HG03571 (cell line): Measurements from ENCODE around the gene PEF1.

Experiments used
- ATAC-seq: cut with Tn5 transposase; IDR thresholded peaks from one replicate; pipeline ENCODE4 v1.9.1; 2021; ENCODE audit not compliant: unreplicated experiment

Gene PEF1

DNA sequence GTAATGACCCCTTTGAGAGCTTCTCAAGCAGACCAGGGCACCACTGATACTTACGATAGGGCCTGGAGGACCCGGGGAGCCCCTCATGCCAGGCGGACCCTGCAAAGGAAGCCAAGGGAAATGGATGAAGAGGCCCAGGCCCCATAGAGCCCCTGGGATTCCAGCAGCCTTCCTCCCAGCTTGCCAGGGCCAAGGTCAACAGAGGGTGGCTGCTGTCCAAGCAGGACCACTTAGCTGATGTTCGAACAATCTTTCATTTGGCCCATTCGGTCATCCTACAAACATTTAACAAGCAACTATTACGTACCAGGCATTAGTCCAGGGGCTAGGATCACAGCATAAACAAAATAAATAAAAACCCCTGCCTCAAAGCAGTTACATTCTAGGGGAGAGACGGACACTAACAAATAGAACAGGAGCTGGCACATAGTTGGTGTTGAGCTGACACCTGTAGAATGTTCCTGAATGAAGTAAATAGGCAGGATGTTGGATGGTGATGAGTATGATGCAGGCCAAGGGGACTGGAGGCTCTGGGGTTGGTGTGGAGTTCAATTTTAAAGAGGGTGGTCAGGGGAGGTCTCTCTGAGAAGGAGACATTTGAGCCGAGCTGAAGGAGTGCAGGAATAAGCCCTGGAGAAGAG, 27.0 kb upstream of the PEF1 start:
- ATAC-seq = no peak

DNA sequence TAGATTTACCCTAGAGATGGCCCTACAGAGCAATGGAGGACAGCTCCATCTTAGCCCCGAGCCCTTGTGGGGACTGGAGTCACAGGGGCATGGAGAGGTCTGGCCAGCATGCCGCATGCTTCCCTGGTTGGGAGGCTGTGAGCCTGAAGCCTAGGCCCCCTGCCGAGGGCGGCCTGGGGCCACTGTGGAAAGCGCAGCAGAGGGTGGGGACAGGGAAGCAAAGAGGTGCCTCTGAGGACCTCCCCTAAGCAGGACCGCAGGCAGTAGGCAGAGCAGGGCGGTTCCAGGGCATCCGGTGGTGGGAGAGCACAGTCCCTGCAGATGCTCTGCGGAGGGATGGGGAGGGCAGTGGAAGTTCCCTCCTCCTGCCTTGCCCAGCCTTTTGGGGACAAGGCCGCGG, 26.5 kb upstream of the PEF1 start:
- ATAC-seq = no peak

GRCh38 chr1:31670593-31670964, 25.9 kb upstream of the PEF1 start:
- ATAC-seq = no peak

DNA sequence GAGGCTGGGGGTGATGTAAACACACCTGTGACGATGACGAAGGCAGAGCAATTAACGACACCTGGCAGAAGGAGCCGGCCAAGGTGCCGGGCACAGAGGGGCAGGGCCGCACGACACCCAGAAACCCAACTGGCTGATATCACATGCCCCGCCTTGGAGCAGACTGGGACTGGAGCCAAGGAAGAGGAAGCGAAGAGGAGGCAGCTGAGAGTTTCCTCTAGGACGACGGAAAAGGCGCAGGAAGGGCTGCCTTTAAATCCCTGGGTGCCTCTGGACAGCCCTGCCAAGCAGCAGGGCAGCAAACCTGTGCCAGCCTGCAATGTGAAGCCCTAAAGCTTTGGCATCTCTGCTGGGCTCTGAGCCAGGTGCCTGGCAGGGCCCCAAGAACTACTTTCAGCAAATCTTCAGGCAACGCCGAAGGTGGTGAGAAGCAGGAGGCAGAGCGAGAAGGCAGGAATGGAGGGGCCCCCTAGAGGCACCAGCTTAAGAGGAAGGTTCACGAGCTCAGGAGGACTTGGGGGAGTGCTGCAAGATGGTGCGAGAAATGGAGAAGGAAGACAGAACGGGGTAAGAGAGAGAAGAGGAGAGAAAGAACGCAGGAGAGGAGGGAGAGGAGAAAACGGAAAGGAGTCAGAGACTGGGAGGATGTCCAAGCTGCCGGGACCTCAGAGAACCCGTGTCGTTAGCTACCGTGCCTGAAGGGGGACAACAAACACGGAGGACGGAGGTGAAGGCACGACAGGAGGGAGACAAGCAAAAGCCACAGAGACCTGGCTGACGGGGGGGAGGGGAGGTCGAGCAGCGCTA, 25.3 kb upstream of the PEF1 start:
- no peak for ATAC-seq

GRCh38 chr1:31669433-31669785, 24.7 kb upstream of the PEF1 start:
- no peak for ATAC-seq

- ATAC-seq = no peak
Measured at GRCh38 chr1:31668303-31668883, 23.7 kb upstream of the PEF1 start.

DNA sequence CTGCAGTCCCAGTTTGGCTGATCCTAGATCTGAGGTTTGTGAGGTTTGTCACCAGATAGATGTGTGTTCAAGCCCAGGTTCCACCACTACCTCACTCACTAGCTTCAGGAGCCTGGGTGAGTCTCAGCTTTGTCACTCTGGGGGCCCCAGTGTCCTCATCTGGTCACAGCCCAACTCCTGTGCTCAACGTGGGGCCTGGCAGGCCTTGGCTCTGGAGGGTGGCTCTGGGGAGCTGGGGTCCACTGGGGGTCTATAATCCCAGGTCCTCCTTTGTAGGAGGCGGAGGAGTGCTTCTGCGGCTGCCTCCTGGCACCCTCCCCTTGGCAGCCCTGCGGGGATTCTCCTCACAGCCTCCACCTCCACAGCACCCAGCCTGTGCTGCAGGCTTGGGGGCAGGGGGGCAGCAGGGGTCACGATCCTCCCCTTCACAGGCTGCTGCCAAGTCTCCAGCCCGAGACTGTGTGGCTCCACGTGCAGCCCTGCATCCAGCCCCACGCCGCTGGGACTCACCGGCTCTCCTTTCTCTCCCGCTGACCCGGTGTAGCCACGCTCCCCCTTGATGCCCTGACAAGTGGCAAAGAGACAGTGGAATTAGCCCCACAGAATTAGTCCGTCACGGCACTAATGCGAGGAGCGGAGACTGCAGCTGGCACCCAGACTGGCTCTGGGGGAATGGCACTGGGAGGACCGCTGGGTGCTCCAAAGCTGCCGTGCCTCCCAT, 22.5 kb upstream of the PEF1 start:
- no peak for ATAC-seq

DNA sequence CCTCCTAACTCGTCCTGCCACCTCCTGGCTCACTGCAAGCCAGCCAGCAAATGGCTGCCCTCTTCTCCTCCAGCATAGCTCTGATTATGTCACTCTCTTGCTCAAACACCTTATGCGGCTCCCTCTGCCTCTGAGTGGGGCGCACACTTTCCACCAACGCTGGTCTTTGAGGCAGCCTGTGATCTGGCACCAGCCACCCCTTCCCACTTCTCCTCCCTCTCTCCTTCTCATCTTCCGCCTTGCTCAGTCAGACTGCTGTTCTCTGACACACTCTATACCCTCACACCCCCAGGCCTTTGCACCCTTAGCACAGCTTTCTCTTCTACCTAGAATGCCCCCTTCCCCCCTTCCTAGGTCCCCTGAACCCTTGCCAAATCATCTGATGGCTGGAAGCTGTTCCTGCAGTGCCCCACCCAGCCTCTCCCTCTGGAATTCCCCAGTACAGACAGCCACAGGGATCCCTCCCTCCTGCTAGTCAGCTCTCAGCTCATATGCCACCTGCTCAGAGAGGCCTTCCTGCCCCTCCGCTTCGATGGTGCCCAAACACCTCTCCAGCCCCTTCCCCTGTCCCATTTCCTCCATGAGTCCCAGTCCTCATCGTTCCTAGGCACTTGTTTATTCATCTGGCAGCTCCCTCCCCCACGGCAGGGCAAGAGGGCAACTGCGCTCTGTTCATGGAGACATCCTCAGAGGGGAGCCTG, 21.7 kb upstream of the PEF1 start:
- ATAC-seq = no peak

- ATAC-seq = no peak
Measured at GRCh38 chr1:31665234-31665878, 20.7 kb upstream of the PEF1 start.

DNA sequence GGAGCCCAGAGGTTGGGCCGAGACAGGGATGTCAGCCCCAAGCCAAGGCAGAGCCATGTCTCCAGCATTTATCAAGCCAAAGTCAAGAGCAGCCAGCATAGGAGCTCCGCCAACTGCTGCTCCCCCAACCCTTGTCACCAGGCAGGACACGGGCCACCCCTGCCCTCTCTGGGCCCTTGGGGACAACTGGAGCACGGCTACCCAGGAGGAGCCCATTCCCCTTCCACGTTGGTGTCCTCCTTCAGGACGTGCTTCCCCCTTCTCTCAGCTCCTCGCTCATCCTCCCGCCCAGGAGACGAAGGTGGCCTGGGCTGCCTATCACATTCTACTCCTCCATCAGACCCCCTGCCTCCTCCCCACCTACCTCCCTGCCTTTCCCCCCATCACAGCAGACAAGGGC, 19.9 kb upstream of the PEF1 start:
- ATAC-seq = no peak

DNA sequence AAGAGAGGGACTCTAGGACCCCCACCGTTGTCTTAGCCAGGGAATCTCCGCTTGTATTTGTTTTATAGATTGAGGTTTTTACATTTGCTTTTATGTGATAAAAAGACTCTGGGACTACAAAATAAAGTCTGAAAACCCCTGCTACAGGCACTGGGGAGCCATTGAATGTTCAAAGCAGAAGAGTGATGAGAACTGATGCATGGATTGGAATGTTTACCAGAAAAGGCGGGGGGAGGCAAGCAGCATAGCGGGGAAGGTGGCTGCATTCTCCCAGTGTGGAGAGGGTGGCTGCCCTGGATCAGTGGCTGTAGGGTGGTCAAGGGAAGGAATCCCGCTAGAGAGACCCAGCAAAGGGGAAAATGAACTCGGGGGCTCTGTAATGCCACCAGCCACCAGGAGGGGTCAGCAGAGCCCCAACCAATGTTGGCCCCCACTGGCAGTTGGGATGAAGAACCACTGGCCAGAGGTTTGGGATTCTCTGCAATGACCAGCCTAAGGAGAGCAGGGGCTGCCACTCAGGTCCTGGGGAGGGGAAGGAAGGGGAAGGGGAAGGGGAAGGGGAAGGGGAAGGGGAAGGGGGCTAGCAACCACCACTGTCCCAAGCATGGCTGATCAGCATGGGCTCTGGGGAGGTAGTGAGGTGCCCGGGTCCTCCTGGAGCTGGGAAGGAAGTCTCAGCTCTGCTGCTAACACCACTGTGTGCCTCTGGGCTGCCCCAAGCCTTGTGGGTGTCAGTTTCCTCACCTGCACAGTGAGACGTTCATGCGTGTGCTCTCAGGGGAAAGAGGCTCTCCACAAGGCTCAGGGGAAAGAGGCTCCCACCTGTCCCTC, 19.2 kb upstream of the PEF1 start:
- ATAC-seq = no peak

GRCh38 chr1:31662463-31662862, 17.8 kb upstream of the PEF1 start:
- no peak for ATAC-seq

- no peak for ATAC-seq
Measured at GRCh38 chr1:31661856-31662255, 17.2 kb upstream of the PEF1 start.

GRCh38 chr1:31660871-31661455, 16.3 kb upstream of the PEF1 start:
- ATAC-seq = no peak

- no peak for ATAC-seq
Measured at GRCh38 chr1:31659889-31660288, 15.2 kb upstream of the PEF1 start.

DNA sequence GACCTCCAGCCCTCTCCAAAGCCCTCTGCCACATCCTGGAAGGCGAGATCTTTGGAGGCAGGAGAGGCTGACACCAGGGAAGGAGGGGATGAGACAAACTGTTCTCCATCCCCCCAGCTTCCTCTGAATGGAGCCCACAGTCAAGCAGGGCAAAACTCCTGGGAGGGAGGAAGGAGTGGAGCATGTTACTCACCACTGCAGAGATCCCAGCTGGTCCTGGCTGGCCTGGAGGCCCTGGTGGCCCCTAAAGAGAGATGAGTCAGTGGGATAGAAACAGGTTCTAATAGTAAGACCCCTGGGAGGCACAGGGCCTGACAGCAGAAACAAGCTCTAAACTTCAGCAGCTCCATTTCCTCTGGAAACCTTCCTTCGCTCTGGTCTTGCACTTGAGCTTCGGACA, 14.0 kb upstream of the PEF1 start:
- ATAC-seq = no peak

GRCh38 chr1:31657972-31658510, 13.4 kb upstream of the PEF1 start:
- ATAC-seq = no peak

GRCh38 chr1:31657020-31657804, 12.5 kb upstream of the PEF1 start:
- no peak for ATAC-seq
